Left kidney (tissue), 2 donors: Measurements from ENCODE around the gene ASCL1. TPM values are rescaled to one million over a fixed set of nuclear protein-coding genes. Genes with fewer than 3 reads are reported as not detected.

Experiments
- DNase-seq: peaks from one replicate; pipeline ENCODE4 v3.0.0-alpha.2; 2013
- polyA plus RNA-seq: library from polyadenylated mRNA; unstranded; fragments of 120-200 nt; gene quantifications from one replicate; pipeline ENCODE4 v1.2.1, GENCODE V29; 2013; ENCODE audit not compliant: insufficient read length

The ASCL1 gene
- polyA plus RNA-seq, 1 donor = 0.08 TPM

DNA sequence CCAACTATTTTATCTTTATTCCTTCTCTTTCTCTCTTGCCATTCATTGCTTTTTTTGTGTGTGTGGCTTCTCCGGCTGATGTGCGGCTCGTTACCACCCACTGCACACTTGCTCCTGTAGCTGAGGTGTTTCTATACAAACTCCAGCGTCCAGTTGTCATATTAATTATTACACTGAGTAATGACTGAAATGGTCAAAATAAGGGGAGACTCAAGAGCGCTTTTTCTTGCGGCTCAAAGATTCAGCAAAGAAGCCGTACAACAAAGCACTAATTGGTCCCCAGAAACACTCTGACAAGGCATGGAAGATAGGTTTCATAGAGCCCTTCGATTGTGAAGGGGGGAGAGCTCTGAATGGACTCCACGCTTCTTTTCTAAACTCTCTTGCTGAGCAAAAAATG is 5.6 kb upstream of the ASCL1 start:
- DNase-seq = no peak

- DNase-seq = no peak
These were observed 4.3 kb upstream of the ASCL1 start for GRCh38 chr12:102953221-102953620.

GRCh38 chr12:102954134-102954533 is 3.3 kb upstream of the ASCL1 start:
- no peak for DNase-seq

DNA sequence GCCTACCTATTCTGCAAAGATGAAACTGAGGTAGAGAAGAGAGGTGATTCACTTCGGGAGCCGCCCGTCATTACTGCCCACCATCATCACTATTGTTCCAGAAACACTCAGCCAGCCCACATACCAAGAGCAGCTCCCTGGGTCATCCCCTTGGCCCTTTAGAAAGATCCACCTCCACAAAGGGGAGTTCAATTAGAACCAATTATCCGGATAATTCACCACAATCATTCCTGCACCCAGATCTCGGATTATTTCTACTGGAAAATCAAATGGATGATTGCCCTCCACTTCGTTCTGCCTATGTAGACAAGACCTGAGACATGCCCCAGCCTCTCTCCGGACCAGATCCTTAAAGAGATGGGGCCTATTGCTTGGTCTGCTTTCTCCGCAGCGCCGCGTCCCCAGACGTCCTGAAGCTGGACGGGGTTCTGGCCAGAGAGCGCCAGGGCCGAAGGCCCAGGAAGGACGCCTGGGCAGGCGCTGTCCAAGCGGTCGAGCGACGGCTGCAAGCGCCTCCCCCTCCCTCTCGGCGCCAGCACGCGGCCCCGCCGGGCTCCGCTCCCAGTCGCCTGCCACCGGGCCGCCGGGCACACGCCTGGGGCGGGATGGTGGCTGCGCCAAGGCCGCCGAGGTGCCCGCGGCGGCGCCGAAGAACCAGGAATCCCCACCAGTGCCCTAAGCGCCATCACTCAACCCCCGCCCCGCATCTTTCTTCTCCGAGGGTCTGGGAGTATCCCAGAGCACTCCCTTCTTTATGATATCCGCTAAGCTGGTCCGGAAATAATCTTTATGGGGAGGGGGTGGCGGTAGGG is 1.3 kb upstream of the ASCL1 start:
- no peak for DNase-seq

DNA sequence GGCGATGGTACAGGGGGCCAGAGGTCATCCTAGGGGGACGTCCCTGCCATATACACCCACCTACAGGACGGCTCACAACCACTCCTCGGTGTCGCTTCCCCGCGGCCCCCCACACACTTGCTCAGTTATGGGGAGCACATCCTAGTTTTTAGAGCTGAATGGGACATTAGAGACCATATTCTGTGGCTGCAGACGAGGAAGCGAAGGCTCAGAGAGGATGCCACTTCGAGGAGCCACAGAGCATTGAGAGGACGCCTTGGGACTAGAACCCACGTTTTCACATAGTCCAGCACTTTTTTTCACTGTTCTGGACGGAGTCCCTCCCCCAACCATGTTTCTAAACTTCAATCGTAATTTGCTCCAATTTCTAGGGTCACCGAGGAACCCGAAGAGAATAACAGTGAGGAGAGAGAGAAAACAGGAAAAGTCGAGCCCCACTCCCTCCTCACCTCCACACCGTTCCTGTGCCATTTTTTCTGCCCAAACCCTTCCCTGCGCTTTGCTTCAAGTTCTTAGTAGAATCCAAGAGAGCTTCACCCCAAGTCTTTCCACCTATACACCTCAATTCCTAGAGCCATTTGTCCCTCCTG is 641 bp upstream of the ASCL1 start:
- DNase-seq = no peak

DNA sequence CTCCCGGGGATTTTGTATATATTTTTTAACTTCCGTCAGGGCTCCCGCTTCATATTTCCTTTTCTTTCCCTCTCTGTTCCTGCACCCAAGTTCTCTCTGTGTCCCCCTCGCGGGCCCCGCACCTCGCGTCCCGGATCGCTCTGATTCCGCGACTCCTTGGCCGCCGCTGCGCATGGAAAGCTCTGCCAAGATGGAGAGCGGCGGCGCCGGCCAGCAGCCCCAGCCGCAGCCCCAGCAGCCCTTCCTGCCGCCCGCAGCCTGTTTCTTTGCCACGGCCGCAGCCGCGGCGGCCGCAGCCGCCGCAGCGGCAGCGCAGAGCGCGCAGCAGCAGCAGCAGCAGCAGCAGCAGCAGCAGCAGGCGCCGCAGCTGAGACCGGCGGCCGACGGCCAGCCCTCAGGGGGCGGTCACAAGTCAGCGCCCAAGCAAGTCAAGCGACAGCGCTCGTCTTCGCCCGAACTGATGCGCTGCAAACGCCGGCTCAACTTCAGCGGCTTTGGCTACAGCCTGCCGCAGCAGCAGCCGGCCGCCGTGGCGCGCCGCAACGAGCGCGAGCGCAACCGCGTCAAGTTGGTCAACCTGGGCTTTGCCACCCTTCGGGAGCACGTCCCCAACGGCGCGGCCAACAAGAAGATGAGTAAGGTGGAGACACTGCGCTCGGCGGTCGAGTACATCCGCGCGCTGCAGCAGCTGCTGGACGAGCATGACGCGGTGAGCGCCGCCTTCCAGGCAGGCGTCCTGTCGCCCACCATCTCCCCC is 777 bp downstream of the ASCL1 start:
- DNase-seq = no peak

GRCh38 chr12:102958830-102959176 is 1.3 kb downstream of the ASCL1 start:
- DNase-seq = no peak

DNA sequence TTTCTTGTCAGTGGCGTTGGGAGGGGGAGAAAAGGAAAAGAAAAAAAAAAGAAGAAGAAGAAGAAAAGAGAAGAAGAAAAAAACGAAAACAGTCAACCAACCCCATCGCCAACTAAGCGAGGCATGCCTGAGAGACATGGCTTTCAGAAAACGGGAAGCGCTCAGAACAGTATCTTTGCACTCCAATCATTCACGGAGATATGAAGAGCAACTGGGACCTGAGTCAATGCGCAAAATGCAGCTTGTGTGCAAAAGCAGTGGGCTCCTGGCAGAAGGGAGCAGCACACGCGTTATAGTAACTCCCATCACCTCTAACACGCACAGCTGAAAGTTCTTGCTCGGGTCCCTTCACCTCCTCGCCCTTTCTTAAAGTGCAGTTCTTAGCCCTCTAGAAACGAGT is 1.9 kb downstream of the ASCL1 start:
- DNase-seq = no peak

DNA sequence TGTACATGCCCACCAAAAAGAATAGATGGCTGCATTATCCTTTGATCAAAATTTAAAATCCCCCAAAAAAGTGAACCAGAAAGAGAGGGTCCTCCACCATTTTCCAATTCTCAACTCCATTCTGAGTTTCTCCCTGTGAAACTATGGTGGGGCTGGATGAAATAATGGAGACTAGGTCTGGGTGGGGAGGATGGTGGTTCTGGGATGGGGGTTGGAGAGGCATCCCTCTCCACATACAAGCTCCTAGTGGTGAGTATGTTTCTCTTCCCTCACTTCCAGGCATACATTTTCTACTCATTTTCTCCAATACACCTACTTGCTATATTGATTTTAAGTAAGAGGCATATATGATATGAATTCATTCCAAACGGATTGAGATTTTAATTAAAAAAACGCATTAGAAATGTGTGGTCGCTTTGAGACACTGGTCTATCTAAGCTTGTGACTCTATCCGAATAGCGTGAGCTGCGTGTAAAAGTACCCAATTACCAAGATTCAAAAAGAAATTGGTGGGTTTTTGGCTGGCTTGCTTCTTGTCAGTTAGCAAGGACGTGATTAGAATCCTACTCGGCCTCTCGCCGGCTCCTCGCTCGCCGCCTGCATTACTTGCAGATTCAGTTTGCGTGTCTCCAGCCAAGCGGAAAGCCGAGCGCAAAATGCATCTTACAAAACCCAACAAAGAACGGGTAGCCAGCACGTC is 3.4 kb downstream of the ASCL1 start:
- DNase-seq = no peak

- DNase-seq = no peak
These were observed 4.0 kb downstream of the ASCL1 start for GRCh38 chr12:102961466-102961855.

- DNase-seq = no peak
These were observed 5.1 kb downstream of the ASCL1 start for GRCh38 chr12:102962532-102962931.

GRCh38 chr12:102962986-102963385 is 5.5 kb downstream of the ASCL1 start:
- no peak for DNase-seq

- no peak for DNase-seq
These were observed 6.3 kb downstream of the ASCL1 start for GRCh38 chr12:102963796-102964195.

DNA sequence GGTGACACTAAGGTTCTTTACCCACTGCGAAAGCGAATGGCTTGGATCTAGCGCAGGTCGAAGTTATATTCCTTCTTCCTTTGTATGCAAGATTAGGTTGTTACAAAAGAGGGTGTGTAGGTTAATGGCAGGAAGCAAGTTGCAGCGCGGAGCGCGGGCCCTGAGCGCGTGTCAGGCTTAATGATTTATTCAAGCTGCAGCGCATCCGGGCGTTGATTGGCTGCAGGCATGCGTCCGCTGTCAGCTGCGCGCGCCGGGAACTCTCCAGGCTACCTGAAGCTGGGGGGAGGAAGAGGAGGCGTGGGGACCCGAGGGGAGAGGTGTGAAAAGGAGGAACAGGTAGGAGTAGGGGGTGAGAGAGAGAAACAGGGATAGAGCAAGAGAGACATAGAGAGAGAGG is 7.4 kb downstream of the ASCL1 start:
- DNase-seq = no peak

GRCh38 chr12:102965281-102966155 is 8.0 kb downstream of the ASCL1 start:
- no peak for DNase-seq

GRCh38 chr12:102966200-102966863 is 8.9 kb downstream of the ASCL1 start:
- DNase-seq = no peak

DNA sequence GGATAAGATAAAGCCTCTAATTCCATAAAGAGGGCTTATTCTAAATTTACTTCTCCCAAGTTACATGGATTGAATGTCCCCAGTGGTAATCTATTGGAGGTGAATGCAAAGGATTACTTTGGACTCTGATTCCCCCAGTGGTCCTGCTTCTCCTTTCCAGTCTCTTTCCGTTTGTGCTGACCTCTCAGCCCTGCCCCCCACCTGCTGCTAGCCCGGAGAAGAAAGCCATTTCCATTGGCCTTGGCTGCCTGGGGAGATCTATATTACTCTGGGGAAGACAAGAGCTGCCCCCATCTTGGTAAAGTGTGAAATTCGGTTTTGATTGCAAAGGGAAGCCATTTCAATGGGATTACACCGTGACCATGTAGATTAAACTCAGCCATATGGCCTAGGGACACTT is 13.3 kb downstream of the ASCL1 start:
- DNase-seq = no peak

GRCh38 chr12:102971227-102971626 is 13.8 kb downstream of the ASCL1 start:
- no peak for DNase-seq

DNA sequence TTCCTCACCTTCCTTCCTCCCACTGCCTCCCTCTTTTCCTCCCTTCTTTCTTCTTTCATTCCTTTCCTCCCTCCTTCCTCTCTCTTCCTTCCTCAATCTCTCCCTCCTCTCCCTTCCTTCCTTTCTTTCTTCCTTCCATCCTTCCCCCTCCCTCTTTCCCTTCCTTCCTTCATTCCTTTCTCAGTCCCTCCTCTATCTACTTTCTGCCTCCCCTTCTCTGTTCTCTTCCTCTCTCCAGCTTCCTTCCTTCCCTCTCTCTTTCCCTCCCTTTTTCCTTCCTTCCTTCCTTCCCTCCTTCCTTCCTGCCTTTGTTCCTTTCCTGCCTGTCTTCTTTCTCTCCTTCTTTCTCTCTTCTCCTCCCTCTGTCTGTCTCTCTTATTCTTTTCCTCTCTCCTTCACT is 16.1 kb downstream of the ASCL1 start:
- no peak for DNase-seq

GRCh38 chr12:102976609-102977280 is 19.3 kb downstream of the ASCL1 start:
- DNase-seq = no peak
